OCI-LY1 (cell line): Measurements from ENCODE around the gene FBXW11.

Source experiments
- EZH2 ChIP-seq: fragments of 200-600 bp; sonication (generic), shearing (Covaris generic); IDR thresholded peaks from 2 replicates; pipeline ENCODE4 v1.8.0; 2017; ENCODE audit warnings: borderline replicate concordance, mixed run types, mild to moderate bottlenecking, antibody characterized with exemption, low read length, moderate library complexity, mixed read lengths
- TF ChIP-seq, protein P1 (sequence below): fragments of 200-600 bp; sonication (generic), shearing (Covaris generic); IDR thresholded peaks from 2 replicates; pipeline ENCODE4 v1.5.1; 2017; ENCODE audit warnings: mild to moderate bottlenecking, antibody characterized with exemption, low read length, moderate library complexity, mixed read lengths

DNA sequence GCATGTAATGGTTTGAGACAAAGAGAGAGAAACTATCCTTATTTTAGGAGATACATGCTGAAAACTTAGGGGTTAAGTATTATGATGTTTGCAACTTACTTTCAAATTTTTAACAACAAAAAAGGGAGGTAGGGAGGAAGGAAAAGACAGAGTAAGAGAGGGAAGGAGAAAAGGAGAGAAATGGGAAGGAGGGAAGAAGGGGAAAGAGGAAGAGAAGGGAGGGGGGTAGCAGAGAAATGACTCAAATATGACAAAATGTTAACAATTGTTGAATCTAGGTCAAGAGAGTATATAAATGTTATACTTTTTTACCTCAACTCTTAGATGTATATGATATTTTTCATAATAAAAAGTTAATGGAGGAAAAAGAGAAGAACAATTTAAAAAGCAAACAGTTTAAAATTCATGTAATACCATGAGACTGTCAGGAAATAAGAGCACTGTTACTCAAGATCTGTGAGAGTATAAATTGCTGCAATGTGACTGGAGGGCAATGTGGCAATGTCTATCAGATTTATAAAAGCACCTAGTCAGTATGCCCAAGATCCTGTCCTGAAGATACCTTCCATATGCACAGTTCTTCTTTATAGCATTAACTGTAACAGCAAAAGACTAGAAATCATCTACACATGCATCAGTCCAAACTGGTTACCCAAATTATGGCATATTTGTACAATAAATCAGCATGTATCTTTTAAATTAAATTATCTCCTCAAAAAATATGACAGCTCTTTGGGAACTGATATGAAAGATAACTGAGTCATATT, 16.3 kb downstream of the FBXW11 start:
- TF ChIP-seq, protein P1, sequence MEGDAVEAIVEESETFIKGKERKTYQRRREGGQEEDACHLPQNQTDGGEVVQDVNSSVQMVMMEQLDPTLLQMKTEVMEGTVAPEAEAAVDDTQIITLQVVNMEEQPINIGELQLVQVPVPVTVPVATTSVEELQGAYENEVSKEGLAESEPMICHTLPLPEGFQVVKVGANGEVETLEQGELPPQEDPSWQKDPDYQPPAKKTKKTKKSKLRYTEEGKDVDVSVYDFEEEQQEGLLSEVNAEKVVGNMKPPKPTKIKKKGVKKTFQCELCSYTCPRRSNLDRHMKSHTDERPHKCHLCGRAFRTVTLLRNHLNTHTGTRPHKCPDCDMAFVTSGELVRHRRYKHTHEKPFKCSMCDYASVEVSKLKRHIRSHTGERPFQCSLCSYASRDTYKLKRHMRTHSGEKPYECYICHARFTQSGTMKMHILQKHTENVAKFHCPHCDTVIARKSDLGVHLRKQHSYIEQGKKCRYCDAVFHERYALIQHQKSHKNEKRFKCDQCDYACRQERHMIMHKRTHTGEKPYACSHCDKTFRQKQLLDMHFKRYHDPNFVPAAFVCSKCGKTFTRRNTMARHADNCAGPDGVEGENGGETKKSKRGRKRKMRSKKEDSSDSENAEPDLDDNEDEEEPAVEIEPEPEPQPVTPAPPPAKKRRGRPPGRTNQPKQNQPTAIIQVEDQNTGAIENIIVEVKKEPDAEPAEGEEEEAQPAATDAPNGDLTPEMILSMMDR = no peak
- TF ChIP-seq EZH2 = no peak
